Epithelial cell of esophagus (primary cell): Measurements from ENCODE around the gene TMPRSS6.

Source experiments
- DNase-seq: peaks from one replicate; pipeline ENCODE4 v3.0.0; 2010; ENCODE audit warnings: low read depth
- H3K4me3 ChIP-seq: 2 replicates; pipeline ENCODE4 v1.5.1; 2011; ENCODE audit warnings: mild to moderate bottlenecking, low read length, control low read depth
- TF ChIP-seq, protein P1 (sequence below): IDR thresholded peaks from 2 replicates; pipeline ENCODE4 v1.5.1; 2011; ENCODE audit warnings: low read depth, mild to moderate bottlenecking, low read length, control low read depth, inconsistent platforms; ENCODE audit not compliant: insufficient read depth; ENCODE audit errors: missing control alignments

The TMPRSS6 gene

DNA sequence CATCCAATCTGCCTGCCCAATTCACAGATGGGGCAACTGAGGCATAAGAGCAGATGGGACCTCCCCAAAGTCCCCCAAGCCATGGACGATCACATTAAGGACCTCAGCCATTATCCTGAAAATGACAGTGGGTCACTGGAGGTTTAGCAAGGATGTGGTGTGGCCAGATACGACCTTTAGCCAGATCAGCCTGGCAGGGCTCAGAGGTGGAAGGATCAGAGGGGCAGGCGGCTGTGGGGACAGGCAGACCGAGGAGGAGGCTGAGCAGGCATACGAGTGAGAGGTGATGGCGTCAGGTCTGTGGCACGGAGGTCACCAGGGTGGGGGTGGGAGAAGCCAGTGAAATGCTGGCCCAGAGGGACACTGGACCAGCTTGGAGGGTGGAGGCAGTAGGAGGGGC lies 14.1 kb upstream of the TMPRSS6 start:
- H3K4me3 ChIP-seq, result no peak overlapping the region
- no peak for DNase-seq
- TF ChIP-seq, protein P1, sequence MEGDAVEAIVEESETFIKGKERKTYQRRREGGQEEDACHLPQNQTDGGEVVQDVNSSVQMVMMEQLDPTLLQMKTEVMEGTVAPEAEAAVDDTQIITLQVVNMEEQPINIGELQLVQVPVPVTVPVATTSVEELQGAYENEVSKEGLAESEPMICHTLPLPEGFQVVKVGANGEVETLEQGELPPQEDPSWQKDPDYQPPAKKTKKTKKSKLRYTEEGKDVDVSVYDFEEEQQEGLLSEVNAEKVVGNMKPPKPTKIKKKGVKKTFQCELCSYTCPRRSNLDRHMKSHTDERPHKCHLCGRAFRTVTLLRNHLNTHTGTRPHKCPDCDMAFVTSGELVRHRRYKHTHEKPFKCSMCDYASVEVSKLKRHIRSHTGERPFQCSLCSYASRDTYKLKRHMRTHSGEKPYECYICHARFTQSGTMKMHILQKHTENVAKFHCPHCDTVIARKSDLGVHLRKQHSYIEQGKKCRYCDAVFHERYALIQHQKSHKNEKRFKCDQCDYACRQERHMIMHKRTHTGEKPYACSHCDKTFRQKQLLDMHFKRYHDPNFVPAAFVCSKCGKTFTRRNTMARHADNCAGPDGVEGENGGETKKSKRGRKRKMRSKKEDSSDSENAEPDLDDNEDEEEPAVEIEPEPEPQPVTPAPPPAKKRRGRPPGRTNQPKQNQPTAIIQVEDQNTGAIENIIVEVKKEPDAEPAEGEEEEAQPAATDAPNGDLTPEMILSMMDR, result no peak

DNA sequence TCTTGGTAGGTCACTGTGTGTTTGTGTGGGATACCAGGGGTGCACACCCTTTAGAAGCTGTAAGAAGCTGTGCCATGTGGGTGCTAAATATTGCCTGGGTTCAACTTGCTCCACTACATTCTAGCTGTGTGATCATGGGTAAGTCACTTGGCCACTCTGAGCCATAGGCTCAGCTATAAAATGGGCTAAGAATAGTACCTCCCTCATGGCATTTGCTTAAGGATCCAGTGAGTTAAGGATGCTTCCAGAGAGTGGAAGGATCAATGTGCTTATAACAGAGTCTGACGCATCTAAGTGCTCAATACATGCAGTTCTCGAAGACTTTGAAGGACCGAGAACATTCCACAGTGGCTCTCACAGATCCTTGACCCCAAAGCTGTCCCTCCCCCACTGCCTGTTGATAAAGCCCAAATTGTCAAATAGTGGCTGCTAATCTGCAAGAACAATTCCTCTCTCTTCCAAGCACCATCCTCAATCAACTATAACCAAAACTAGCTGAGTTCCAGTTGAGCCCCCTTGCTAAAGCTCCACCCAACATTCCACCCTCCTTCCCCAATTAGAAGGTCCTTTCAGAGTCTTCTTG lies 13.2 kb upstream of the TMPRSS6 start:
- TF ChIP-seq, protein P1, result no peak
- no peak overlapping the region for H3K4me3 ChIP-seq
- no peak for DNase-seq

DNA sequence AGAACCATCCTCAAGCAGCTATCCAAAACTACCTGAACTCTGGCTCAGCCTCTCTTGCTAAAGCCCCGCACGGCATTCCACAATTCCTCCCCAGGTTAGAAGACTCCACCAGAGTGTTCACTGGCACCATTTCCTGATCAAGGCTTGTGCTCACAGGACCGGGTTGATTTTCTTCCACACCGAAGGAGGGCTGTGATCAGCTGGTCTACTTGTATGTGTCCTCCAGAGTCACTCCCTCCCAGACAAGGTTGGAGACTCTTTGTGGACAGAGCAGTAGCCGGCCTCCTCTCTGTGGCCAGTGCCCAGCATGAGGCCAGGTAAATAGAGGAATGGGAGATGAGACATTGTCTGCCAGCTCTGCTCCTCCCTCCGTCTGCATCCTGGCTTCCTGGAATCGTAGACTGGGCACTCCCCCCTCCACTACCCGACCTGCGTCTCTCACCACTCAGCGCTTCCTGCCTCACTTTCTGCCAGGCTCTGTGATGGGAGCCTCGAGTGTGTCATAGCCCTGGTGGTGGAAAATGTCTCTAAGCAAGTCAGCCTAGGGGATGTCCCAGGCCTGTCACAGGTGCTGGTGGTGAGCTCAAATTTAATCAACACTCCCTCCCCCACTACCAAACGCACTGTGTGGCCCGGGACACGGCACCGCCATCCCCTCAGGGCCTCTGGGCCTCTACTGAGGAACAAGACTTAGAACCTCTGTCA lies 12.5 kb upstream of the TMPRSS6 start:
- TF ChIP-seq, protein P1, result peak; percentile 38
- peak; percentile 93 for DNase-seq
- no peak overlapping the region for H3K4me3 ChIP-seq

DNA sequence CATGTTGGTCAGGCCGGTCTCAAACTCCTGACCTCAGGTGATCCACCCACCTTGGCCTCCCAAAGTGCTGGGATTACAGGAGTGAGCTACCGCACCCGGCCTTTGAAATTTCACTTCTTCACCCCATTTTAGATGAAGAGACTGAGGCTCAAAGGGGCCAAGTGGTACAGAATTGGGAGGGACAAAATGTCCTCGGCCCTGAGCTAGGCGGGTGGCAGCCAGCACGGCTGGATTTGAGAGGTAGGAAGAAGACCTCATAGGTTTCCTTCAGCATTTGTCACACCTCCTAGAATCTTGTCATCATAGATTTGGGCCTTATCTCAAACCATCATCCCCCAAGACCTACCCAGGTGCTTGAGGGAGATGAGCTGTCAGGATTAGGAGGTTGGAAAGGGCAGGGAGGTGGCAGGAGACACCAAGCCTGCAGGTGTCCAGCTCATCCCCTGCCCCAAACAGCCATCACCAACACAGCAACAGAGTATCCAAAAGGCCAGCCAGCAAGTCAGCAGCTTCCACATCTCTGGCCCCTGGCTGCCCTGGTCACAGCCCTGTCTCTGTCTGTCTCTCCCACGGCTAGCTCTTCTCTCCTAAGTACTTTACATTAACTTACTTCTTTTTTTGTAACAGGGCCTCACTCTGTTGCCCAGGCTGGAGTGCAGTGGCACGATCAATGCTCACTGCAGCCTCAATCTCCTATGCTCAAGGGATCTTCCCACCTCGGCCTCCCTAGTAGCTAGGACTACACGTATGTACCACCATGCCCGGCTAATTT lies 11.2 kb upstream of the TMPRSS6 start:
- no peak for DNase-seq
- TF ChIP-seq, protein P1, result no peak
- no peak overlapping the region for H3K4me3 ChIP-seq

DNA sequence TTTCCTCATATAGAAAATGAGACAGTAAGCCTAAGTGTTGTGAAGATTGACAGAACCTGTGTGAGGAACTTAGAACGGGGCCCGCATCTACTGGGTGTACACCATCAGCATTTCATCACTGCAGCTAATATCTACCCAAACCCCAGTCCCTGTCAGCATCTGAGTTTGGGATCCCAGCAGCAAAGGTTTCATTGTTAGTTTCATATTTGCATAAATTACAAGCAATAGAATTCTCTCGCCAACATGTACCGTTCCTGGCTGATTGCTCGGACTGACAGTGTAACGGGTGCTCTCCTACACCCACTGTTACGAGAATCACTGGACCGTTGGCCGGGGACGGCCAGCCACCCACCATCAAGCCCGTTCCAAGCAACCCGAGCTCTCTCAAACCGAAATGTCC lies 10.4 kb upstream of the TMPRSS6 start:
- TF ChIP-seq, protein P1, result no peak
- no peak for DNase-seq
- no peak overlapping the region for H3K4me3 ChIP-seq

DNA sequence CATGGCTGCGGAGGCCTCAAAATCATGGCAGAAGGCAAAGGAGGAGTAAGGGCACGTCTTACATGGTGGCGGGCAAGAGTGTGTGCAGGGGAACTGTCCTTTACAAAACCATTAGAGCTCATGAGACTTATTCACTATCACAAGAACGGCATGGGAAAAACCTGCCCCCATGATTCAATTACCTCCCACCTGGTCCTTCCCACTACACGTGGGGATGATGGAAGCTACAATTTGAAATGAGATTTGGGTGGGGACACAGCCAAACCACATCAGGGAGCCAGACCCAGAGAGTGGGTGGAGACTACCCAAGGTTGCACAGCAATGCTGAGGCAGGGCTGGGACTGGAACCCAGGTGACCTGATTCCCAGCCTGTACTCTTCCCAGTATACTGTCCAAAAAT lies 8.6 kb upstream of the TMPRSS6 start:
- no peak overlapping the region for H3K4me3 ChIP-seq
- TF ChIP-seq, protein P1, result no peak
- DNase-seq, result no peak
